HG03025 (cell line): ENCODE data around the gene ECSCR.
A peak's percentile ranks its signal among the peaks of the same experiment; 100 is the strongest.
"Not testable (repeated sequence)": the region's sequence is repeated elsewhere in the genome, so short reads cannot be mapped to it uniquely, and the experiment has no call there.

Experiments
- ATAC-seq: cut with Tn5 transposase; IDR thresholded peaks from one replicate; pipeline ENCODE4 v1.9.1; 2021; ENCODE audit warnings: mild to moderate bottlenecking, moderate library complexity; ENCODE audit not compliant: unreplicated experiment, low FRiP score

Gene ECSCR

GRCh38 chr5:139446956-139447779, 15.4 kb downstream of the ECSCR start:
- ATAC-seq: no peak

- no peak for ATAC-seq
Observed at GRCh38 chr5:139445325-139446170, 17.0 kb downstream of the ECSCR start.

GRCh38 chr5:139443831-139444453, 18.6 kb downstream of the ECSCR start:
- no peak for ATAC-seq

GRCh38 chr5:139440416-139440815, 22.1 kb downstream of the ECSCR start:
- not testable (repeated sequence) for ATAC-seq

GRCh38 chr5:139439013-139439903, 23.3 kb downstream of the ECSCR start, which contains the start of gene DNAJC18:
TSS of gene DNAJC18 (minus strand) at chr5:139439525. CDS start at chr5:139439445, 80 bp downstream.
- peak; percentile 92 for ATAC-seq

- ATAC-seq: no peak
Observed at GRCh38 chr5:139438707-139439012, 23.9 kb downstream of the ECSCR start.

- ATAC-seq: no peak
Observed at GRCh38 chr5:139435676-139436075, 26.9 kb downstream of the ECSCR start.

- ATAC-seq: no peak
Observed at GRCh38 chr5:139431706-139432105, 30.8 kb downstream of the ECSCR start.

- ATAC-seq: no peak
Observed at GRCh38 chr5:139430015-139430414, 32.5 kb downstream of the ECSCR start.

GRCh38 chr5:139426203-139426885, 36.2 kb downstream of the ECSCR start:
- no peak for ATAC-seq

GRCh38 chr5:139425497-139425896, 37.0 kb downstream of the ECSCR start:
- no peak for ATAC-seq

GRCh38 chr5:139422307-139422893, 40.1 kb downstream of the ECSCR start:
- no peak for ATAC-seq

GRCh38 chr5:139419226-139420192, 43.0 kb downstream of the ECSCR start:
- ATAC-seq: no peak

GRCh38 chr5:139418793-139419192, 43.8 kb downstream of the ECSCR start:
- no peak for ATAC-seq

GRCh38 chr5:139417214-139417613, 45.3 kb downstream of the ECSCR start:
- no peak for ATAC-seq

GRCh38 chr5:139416651-139417050, 45.9 kb downstream of the ECSCR start:
- no peak for ATAC-seq

GRCh38 chr5:139415869-139416268, 46.7 kb downstream of the ECSCR start:
- ATAC-seq: no peak

GRCh38 chr5:139415221-139415861, 47.2 kb downstream of the ECSCR start:
- ATAC-seq: no peak
